Hematopoietic multipotent progenitor cell treated with erythropoietin and hydrocortisone succinate and interleukin-3 and kit ligand, for 4 days (in vitro differentiated cells): ENCODE data around the gene TMEM139.

Source experiments
- DNase-seq: peaks from one replicate; pipeline ENCODE4 v3.0.0-alpha.2; 2015

The TMEM139 gene

DNA sequence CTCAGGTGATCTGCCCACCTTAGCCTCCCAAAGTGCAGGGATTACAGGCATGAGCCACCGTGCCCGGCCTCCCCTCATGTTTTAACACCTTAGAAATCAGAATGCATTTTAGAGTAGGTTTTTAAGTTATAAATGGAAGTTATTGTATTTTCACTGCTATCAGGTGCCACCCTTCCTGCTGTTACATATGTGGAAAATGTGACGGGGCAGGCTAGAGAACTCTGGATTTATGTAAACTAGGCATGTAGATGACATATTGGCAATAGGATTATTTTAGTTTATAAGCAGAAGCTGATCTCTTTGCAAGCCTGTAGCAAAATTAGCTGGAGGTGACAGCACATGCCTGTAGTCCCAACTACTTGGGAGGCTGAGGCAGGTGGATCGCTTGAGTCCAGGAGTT, 5.5 kb downstream of the TMEM139 start:
- no peak for DNase-seq

GRCh38 chr7:143292876-143293275, 8.1 kb downstream of the TMEM139 start:
- DNase-seq = peak; percentile 54

GRCh38 chr7:143295870-143296269, 11.1 kb downstream of the TMEM139 start:
- DNase-seq = peak; percentile 29

- DNase-seq = no peak
Measured at GRCh38 chr7:143296686-143297085, 11.9 kb downstream of the TMEM139 start.

DNA sequence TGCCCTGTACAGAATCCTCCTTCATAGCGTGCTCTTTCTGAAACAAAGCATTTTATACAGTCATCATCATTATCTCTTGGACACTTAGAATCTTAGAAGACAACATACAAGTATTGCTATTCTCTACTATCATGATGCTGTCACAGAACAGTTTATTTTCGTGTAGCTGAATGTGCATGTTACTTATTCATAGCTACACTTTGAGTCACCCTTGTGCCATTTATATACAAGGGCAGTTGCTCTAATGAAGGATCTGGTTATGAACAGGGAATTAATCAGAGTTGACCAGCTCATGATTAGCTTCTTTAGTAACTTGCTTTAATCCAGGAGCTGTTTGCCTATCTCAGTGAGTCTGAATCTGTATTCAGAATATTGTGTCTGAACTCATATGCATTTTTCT, 14.6 kb downstream of the TMEM139 start:
- DNase-seq = no peak

GRCh38 chr7:143299840-143300239, 15.1 kb downstream of the TMEM139 start:
- peak; percentile 65 for DNase-seq

DNA sequence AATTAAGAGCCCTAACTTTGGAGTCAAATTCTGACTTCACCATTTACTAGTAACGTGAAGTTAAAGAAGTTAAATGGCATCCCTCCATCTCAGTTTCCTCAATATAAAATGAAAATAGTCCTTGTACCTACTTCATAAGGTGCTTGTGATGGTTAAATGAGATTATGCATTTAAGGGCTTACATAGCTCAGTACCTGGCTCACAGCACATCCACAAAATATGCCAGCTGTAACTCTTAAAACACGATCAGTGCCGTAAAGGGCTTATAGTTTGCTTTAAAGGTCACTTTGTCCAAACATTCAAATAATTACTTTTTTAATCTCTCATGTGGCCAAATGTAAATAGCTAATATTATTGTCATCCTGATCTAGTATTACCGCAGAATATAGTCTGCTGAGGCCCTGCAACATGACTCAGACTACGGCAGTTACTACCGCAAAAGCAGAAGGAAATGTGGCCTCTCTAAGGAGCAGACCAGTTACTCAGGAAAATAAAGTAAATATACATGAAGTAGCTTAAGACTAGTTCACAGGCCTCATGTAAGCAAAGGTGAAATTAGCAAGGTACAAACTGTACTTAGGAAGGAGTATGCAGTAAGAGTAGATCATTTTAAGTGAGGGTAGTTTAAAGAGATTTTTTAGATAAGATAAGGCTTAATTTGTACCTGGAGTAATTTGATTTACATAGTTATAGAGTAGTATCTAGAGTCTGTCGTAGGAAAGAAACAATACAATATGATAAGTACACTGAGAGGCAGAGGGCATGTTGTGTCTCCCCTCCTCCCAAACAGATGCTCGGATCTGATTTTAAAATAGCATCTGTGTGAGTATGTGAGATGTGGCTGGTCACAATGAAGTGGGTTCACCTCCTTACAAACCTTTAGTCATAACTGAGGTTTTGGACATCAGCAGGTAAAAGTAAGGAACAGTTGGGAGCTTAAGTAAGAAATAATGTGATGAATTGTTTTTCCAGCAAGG, 16.5 kb downstream of the TMEM139 start:
- DNase-seq = peak; percentile 85

- DNase-seq = no peak
Measured at GRCh38 chr7:143303733-143304132, 19.0 kb downstream of the TMEM139 start.

- no peak for DNase-seq
Measured at GRCh38 chr7:143304938-143305337, 20.2 kb downstream of the TMEM139 start.

DNA sequence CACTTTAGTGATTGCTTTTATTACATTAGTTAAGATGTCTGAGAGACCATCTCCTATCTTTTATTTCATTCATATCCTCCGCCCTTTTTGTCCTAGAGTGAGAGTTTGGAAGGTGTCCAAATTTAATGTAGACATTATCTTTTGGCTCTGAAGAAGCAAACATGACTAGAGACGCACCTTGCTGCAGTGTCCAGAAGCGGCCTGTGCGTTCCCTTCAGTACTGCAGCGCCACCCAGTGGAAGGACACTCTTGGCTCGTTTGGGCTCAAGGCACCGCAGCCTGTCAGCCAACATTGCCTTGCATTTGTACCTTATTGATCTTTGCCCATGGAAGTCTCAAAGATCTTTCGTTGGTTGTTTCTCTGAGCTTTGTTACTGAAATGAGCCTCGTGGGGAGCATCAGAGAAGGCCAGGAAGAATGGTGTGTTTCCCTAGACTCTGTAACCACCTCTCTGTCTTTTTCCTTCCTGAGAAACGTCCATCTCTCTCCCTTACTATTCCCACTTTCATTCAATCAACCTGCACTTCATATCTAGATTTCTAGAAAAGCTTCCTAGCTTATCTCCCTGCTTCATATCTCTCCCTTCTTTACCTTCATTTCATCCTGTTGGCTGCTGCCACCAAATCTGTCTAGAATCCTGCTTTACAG, 20.8 kb downstream of the TMEM139 start:
- DNase-seq = peak; percentile 86

DNA sequence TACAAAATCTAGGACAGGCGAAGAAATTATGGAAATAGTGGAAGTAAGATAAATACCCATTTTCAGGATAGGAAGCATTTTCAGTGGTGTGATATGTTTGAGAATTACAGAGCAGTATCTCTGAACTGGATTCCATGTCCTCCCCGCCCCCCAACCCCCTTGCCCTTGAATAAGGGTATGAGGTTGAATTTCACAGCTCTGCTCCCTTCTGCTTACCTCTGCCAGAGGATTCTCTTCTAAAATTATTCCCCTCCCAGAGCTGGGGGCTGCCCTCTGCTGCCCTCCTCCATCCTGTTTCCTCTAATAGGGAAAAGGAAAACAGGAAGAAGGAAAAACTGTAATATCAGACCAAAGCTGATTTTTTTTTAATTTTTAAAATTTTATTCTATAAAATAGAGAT, 23.9 kb downstream of the TMEM139 start:
- DNase-seq = no peak

GRCh38 chr7:143314127-143314526, 29.4 kb downstream of the TMEM139 start:
- DNase-seq = no peak

- DNase-seq = no peak
Measured at GRCh38 chr7:143315776-143316175, 31.0 kb downstream of the TMEM139 start, which contains the start of gene CLCN1. TSS of gene CLCN1 (plus strand) at chr7:143316111. CDS start at chr7:143316213, 102 bp downstream.

GRCh38 chr7:143316492-143316891, 31.7 kb downstream of the TMEM139 start:
- DNase-seq = peak; percentile 18

DNA sequence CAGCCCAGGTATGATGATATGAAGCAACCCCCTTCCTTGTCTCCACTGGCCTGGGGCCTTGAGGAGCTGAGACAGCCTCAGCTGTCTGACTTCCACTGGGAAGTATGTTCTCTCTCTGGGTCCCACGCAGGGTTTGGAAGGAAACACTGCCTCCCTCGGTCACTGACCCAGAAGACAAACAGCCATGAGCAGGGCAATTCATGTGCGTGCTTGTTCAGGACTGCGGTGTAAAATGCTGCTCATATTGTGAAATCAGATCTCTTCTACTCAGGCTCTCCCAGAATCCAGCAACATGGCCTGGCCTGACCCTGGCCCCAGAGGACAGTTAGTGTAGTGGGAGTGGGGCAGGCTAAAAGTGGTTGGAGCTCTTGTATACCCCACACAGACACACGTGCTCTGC, 33.9 kb downstream of the TMEM139 start:
- DNase-seq = no peak

- DNase-seq = no peak
Measured at GRCh38 chr7:143320620-143321019, 35.9 kb downstream of the TMEM139 start.

GRCh38 chr7:143321242-143321641, 36.5 kb downstream of the TMEM139 start:
- DNase-seq = no peak

GRCh38 chr7:143321734-143322133, 37.0 kb downstream of the TMEM139 start:
- DNase-seq = peak; percentile 38

DNA sequence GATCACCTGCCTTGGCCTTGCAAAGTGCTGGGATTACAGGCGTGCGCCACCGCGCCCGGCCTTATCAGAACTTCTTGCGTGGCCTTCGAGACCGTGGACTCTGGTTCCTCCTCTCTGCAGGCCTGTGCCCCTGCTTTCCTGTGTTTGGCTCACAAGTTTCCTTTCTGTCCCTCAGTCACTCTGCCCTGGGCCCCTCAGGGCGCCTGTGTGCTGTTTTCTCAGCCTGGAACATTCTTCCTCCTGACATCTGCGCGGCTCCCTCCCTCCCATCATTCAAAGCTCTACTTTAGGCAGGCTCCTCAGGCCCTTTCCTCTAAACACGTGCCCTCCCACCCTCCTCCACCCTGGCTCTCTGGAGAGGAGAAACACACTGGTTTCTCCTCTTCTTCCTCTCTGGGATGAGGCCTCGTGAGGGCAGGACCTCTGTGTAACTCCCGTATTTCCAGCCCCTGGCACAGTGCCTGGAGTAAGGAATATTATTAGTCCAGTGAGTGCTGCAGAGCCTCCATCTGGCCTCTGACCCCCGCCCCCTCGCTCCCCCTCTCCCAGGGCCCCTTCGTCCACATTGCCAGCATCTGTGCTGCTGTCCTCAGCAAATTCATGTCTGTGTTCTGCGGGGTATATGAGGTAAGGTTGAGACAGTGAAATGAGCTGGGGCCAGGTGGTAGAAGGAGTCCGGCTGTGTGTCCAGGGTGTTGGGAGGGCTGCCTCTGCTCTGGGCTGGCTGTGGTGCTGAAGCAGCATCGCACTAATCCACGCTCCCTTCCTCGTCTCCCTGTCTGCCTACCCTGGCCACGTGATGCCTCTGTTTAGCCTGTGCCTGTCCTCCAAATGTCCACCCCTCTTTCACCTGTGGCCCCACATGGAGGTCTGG, 38.2 kb downstream of the TMEM139 start:
- DNase-seq = peak; percentile 8

DNA sequence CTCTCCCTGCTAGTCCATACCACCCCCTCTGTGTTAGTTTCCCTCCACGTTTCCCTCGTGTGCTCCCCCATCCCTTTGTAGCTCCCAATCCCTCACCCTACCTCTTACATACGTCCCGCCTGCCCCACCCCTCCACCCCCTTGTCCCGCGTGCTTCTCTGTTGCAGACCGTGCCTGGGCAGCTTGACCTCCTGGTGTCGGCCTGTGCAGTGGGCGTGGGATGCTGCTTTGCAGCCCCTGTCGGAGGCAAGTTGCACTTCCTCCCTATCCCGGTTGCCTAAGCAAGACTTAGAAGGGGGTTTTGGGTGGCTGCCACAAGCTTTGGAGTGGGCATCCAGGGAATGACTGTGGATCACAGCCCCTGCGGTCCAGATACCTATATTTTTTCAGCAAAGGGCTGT, 38.9 kb downstream of the TMEM139 start:
- DNase-seq = no peak

- DNase-seq = no peak
Measured at GRCh38 chr7:143325240-143325639, 40.5 kb downstream of the TMEM139 start.

GRCh38 chr7:143327903-143328302, 43.1 kb downstream of the TMEM139 start:
- DNase-seq = no peak
